ENCODE measurements around the gene PSKH1.
"Not testable (repeated sequence)": the region's sequence is repeated elsewhere in the genome, so short reads cannot be mapped to it uniquely, and the experiment has no call there.

PSKH1 gene

GRCh38 chr16:67892899-67893742 lies at the start of gene PSKH1:
Gene PSKH1 (plus strand): TSS chr16:67893254. CDS start chr16:67908750, 15,496 bp downstream.
- peak; percentile 100 for DNase-seq (ENCODE audit: low spot score)

- no peak for DNase-seq (ENCODE audit: low spot score)
Measured at GRCh38 chr16:67843343-67843765, 49.7 kb upstream of the PSKH1 start.

GRCh38 chr16:67844497-67844896 lies 48.6 kb upstream of the PSKH1 start:
- DNase-seq (ENCODE audit: low spot score) = no peak

DNA sequence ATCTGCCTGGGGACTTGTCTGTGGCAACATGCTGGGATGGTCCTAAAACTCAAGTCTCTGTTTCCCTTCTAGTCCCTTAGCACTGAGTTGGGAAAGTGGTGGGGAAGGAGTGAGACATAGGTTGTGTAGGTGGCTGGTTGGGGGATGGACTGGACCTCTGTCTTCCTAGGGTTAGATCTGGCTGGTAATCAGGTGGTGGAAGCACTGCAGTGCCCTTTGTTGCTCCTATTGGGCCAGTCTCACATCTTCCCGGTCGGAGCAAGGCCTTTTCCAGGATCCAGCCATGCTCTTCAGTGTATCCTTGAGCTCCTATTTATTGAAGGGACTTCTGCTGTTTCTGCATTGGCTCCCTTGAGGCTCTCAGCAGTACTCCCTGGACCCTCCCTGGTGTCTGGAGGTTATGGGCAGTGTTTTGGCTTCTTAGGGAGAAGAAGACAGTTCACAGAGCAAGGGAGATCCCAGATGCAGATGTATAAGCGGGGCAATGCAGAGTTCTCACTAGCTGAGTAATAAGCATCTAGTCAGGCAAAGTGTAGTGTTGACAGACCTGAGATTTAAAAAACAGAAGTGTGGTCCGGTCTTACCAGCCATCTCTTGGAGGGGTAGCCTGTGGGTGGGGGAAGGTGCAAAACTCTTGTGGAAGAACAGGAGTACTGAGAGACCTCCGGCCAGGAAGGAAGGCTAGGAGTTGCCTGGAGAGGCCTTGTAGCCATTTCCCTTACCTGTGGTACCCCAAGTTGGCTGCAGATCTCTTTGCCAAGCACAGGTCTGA lies 47.6 kb upstream of the PSKH1 start:
- DNase-seq (ENCODE audit: low spot score) = no peak

DNA sequence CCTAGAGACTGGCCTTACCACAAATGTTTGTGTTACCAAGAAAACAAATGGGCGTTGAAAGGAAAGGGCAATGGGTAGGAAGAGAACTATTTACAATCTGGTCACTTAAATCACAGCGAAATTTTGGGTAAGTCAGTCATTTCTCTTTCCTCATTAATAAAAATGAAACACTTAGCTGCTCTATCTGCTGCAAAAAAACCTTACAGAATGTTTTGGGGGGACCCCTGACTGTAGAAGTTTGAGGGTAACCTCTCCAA lies 47.1 kb upstream of the PSKH1 start:
- no peak for DNase-seq (ENCODE audit: low spot score)

- DNase-seq (ENCODE audit: low spot score) = peak; percentile 95
Measured at GRCh38 chr16:67846320-67847063, 46.6 kb upstream of the PSKH1 start, which contains the start of gene NUTF2. Gene NUTF2 (plus strand): TSS chr16:67846933. CDS start chr16:67865131, 18,198 bp downstream.

DNA sequence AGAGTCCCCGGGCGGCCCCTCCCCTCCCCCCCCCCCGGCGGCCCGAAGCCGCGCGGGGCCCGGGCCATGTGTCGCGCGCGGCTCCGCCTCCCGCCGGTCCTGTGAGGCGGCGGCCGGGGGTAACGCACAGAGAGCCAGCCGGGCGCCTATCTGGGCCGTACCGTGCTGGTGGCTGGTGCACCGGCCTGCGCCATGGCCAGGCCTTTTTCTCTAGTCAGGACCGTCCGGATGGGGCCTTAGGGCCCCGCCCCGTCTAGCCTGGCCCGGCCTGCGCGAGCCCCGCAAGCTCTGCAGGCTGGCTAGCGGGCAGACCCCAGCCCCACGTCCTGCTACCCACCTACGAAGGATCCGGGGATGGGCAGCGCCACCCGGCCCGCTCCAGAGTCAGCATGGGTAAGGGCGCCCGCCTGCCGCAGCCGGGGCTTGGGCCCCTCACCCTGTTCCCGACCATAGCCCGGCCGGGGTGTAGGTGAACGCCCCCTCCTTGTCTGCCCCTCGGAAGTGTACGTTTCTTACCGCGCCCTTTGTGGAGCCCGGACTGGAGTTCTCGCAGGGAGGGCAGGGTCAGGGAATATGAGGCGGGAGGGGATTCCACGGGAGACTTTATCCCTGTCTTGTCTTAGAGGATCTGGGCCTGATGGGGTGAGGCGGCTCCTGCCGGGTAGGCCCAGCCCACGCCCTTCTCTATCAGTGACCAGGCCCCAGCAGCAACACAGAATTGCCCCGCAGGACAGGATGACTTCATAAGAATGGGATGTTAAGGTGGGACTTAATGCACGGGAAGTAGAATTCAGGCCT lies 45.8 kb upstream of the PSKH1 start, which contains the start of gene CENPT:
TSS of gene CENPT (minus strand) at position 630 of the 798 bp plus-strand sequence. CDS start 13,834 bp downstream, outside the sequence.
- DNase-seq (ENCODE audit: low spot score) = peak; percentile 83

GRCh38 chr16:67848118-67848517 lies 44.9 kb upstream of the PSKH1 start:
- no peak for DNase-seq (ENCODE audit: low spot score)

- DNase-seq (ENCODE audit: low spot score) = no peak
Measured at GRCh38 chr16:67853670-67854069, 39.4 kb upstream of the PSKH1 start.

DNA sequence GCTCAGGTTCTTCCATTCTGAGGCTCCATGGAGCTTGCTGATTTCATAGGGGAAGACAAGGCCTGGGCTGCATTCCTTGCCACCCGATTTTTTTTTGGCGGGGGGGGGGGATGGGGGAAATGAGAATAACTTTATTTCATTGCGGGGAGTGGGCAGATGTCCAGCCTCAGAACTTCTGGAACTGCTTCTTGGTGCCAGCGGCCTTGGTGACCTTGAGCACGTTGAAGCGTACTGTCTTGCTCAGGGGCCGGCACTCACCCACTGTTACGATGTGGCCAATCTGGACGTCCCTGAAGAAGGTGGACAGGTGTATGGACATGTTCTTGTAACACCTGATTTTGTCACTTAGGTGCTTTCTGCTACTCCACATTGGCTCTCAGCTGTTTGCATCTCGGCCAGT lies 37.3 kb upstream of the PSKH1 start:
- DNase-seq (ENCODE audit: low spot score) = no peak

DNA sequence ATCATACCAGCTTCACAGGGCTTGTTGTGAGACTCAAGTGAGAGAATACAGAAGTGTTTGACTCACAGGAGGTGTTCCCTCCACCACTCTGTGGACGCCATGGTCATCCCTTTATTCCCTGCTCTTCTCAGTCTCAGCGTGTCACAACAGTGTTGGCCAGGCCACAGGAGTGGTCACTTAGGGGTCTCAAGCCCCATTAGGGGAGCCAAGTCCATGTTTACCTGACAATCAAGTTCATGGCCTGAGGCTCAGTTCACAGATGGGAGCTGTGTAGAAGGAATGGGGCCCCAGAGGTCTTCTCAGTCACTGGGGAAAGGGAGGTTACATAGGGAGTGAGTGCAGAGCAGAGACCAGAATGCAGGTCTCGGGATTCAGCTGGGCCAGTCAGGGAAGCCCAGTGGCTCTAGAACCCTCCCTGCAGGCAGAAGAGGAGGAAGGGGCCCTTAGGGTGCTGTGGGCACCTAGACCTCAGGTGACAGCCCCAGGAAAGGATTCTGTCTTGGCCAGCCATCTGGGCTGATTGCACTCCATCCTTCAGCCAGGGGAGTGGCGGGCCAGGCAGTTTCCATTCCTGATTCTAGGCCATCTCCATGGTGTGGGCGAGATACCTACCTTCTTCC lies 36.0 kb upstream of the PSKH1 start:
- DNase-seq (ENCODE audit: low spot score) = no peak

DNA sequence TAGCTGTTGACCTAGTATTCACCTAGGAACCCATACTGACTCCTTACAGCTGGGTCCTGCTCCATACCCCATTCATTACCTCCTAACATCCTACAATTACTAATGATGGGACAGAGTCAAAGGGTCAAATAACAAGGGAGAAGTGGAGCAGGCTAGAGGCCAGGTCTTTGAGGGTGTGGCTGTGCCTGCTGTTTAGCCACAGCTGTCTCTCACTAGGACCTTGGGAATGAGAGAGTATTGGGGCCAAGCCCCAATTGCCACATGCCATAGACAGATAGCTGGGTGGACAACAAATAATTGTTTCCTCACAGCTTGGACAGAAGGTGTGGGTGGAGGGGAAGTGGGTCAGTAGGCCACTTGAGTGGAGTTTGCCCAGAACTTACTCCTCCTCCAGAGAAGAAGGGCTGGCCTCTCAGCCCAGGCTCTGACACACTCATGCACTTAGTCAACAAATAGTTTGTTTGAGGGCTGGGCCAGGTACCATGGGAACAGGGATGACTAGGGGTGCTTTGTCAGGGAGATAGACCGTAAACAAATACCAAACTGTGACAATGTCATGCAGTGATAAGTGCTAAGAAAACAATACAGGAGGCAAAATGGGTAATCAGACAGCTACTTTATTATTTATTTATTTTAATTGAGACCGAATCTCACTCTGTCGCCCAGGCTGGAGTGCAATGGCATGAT lies 35.4 kb upstream of the PSKH1 start:
- DNase-seq (ENCODE audit: low spot score) = no peak

DNA sequence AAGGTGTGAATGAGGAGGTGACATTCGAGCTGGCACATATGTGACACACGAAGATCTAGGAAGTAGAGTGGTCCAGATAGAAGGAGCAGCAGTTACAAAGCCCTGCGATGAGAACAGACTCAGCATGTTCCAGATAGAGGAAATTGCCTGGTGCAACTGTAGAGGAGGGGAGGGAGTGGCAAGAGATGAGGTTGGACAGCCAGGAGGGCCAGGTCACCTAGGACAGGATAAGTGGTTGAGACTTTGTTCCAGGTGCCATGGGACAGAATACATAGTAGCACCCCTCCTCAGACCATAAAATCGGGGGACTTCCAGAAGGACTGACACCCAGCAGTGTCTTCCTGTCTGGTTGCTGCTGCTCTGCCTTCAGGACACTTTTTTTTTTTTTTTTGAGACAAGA lies 34.6 kb upstream of the PSKH1 start:
- no peak for DNase-seq (ENCODE audit: low spot score)

DNA sequence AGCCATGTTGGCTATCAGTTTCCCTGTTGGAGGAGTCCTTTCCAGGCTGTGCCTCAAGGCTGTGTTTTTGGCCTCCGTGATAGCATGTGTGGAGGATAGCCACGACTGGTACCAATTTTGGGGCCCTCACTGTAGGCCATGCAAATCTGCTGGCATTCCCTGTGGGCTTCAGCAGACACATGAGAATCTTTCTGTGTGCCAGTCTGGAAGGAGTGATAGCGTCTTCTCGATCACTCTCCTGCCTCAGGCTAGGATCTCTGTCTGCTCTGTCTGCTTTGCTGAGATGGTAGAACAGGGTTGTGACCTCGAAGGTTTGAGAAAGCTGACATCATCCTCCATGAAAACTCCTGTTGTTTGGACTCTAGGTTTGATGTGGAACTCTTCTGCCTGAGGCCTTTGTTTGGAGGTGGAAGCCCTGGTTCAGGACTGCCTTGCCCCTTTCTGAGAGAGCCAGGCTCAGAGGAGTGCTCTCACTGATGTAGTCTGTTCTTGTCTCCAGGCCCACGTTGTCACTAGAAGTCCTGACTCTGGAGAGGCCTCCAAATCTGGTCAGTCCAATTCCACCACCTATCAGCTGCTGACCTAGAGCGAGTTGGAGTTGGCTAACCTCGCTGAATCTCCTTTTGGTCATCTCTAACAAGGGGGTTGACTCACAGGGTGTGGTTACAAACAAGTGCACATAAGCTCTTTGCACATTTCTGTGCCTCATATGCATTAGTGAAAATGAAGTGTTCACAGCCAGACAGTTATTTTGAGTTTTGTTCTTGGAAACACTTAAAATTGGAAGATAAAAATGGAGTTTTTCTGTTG lies 32.3 kb upstream of the PSKH1 start:
- no peak for DNase-seq (ENCODE audit: low spot score)

GRCh38 chr16:67861877-67862276 lies 31.2 kb upstream of the PSKH1 start:
- no peak for DNase-seq (ENCODE audit: low spot score)

DNA sequence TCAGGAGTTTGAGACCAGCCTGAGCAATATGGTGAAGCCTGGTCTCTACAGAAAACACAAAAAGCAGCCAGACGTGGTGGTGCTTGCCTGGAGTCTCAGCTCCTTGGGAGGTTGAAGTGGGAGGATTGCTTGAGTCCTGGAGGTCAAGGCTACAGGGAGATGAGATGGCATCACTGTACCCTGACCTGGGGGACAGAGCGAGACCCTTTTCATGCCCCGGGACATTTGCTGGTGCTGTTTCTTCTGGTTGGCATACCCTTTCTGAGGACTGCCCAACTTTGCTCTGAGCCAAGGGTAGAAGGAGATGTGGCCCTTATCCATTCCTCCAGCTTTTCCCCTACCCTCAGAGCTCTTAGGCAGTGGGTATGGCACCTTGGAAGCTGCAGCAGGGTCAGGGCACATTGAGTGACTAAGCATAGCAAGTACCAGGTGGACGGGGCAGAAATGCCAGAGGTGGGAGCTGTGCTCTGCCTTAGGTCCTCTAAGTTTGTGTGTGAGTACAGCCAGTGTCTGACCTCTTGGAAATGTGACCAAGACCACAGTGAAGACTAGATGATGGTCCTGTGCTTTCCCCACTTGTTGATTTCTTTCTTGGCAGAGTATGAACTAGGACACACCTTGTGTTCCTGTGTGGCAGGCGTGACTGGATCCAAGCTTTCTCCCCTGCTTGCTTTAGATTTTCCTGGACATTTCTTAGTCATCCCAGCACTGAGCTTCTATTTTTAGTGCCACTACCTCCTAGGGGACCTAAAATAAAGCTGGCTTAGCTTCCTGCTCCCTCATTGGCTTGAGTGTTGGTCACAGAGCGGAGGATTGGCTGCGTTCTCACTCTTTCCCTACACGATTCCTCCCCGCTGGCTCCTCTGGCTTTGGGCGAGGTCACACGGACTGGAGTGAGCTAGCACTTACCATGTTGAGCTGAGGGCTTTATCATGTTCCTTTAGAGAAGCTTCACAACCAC lies 30.2 kb upstream of the PSKH1 start:
- no peak for DNase-seq (ENCODE audit: low spot score)

GRCh38 chr16:67864044-67864443 lies 29.0 kb upstream of the PSKH1 start:
- not testable (repeated sequence) for DNase-seq (ENCODE audit: low spot score)

DNA sequence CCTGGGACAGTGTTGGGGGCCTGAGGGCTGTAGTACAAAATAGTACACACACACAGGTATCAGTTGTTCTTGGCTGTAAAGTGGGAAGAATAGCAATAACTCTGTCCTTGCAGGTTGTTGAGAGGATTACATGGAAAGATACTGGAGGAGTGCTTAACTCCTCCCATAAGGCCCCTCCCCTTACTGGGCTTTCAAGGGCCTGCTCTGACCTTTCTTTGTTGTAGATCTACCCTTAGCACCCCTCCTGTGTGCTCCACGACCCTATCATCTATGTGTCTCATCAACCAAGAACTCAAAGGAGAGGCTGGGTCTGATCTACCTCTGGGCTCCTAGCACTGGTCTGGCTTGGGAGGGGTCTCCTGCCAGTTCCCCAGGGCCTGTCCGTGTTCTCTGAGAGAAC lies 28.5 kb upstream of the PSKH1 start:
- DNase-seq (ENCODE audit: low spot score) = no peak

GRCh38 chr16:67865318-67865717 lies 27.7 kb upstream of the PSKH1 start:
- DNase-seq (ENCODE audit: low spot score) = no peak
